Measurements from ENCODE around the gene TPX2. TPM values are rescaled to one million over a fixed set of nuclear protein-coding genes. Genes with fewer than 3 reads are reported as not detected.

TPX2 gene
- total RNA-seq, 4 donors from 2014 or later = 4.4 to 11.2 (median 9.7) TPM

DNA sequence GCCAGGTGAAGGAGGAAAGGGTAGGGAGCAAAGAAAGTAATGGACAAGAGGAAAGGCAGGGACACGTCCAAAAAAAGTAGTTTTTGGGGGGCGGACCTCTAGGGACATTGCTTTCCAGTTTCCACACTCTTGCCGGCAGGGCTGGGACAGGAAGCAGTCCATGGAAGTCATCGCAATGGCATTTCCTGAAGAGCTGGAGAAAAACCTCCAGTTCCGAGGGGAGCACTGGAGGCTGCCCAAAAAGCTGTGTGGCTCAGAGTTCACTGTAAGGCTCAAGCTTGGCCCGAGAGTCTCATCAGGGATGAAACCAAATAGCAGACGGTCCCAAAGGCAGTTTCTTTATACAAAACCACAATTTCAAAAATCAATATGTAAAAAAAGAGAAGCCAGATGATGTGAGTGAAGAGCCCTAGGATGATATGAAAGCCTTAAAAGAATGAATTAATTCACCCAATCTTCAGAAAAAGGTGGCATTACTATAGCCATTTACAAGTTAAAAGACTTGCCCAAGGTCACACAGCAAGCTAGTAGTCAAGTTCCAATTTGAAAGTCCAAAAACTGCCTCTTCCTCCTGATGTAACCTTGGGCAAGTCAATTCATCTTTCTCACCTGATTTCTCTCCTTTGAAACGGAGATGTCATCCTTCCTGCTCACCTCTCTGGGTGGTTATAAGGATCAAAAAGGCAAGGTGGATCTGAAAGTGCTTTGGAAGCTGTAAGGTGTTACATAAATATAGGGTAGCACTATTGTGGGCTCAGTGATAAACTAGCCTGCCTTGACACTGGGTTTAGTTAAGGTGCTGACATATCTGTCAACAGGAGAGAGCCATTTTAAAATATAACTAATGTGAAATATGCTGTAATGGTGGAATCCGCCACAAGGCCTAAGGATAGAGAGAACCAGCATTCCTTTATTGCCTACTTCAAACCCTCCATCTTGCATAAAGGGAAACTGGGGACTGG is 25.5 kb upstream of the TPX2 start:
- Histone ChIP-seq H3K4me1 (peaks cover 95% of the 10 kb centered on the region), H3K4me3 (peak overlapping the region; percentile 34), H3K9me3 (no peaks in the 10 kb centered on the region), H3K27ac (peak overlapping the region; percentile 98), H3K36me3 (peaks cover 3% of the 10 kb centered on the region), H3K27me3 (no peaks in the 10 kb centered on the region)
- TF ChIP-seq EP300 (IDR thresholded peaks at IDR 0.05) (no peak), POLR2AphosphoS5 (IDR thresholded peaks at IDR 0.05) (peak in 2 of 3 donors; percentile 43 to 76)
- DNase-seq (ENCODE audit: low spot score in 2 of 2) = peak; percentile 92 to 93
- 26% methylated on average over 9 of the region's 9 CpGs for WGBS

DNA sequence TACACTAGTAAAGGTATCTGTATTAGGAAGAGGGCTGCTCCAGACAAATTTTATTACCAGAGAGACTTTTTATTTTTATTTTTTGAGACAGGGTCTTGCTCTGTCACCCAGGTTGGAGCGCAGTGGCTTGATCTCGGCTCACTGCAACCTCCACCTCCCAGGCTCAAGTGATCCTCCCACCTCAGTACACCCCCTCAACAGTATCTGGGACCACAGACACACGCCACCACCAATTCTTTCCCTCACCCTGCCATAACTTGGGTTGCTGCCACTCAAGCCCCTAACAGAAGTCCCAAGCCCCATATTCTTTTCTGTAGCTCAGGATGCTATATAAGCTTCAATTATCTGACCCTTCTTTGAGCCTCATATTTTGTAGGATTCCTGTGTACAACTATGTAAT is 23.3 kb upstream of the TPX2 start:
- peak overlapping the region; percentile 61 for H3K4me3 ChIP-seq
- no peaks in the 10 kb centered on the region for H3K27me3 ChIP-seq
- no peak for DNase-seq (ENCODE audit: low spot score in 2 of 2)
- 46% methylated on average over 3 of the region's 3 CpGs for WGBS
- TF ChIP-seq POLR2A (IDR thresholded peaks at IDR 0.05) = no peak
- TF ChIP-seq EP300 (IDR thresholded peaks at IDR 0.05) = no peak
- TF ChIP-seq, protein P1, sequence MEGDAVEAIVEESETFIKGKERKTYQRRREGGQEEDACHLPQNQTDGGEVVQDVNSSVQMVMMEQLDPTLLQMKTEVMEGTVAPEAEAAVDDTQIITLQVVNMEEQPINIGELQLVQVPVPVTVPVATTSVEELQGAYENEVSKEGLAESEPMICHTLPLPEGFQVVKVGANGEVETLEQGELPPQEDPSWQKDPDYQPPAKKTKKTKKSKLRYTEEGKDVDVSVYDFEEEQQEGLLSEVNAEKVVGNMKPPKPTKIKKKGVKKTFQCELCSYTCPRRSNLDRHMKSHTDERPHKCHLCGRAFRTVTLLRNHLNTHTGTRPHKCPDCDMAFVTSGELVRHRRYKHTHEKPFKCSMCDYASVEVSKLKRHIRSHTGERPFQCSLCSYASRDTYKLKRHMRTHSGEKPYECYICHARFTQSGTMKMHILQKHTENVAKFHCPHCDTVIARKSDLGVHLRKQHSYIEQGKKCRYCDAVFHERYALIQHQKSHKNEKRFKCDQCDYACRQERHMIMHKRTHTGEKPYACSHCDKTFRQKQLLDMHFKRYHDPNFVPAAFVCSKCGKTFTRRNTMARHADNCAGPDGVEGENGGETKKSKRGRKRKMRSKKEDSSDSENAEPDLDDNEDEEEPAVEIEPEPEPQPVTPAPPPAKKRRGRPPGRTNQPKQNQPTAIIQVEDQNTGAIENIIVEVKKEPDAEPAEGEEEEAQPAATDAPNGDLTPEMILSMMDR (IDR thresholded peaks at IDR 0.05) = no peak
- no peak for TF ChIP-seq POLR2AphosphoS5 (IDR thresholded peaks at IDR 0.05)
- peaks cover 97% of the 10 kb centered on the region for H3K4me1 ChIP-seq
- no peaks in the 10 kb centered on the region for H3K36me3 ChIP-seq
- no peaks in the 10 kb centered on the region for H3K9me3 ChIP-seq
- peak overlapping the region; percentile 98 for H3K27ac ChIP-seq

GRCh38 chr20:31716351-31716750 is 22.7 kb upstream of the TPX2 start:
- Histone ChIP-seq H3K36me3 (no peaks in the 10 kb centered on the region), H3K4me3 (peak overlapping the region; percentile 61), H3K4me1 (peaks cover 97% of the 10 kb centered on the region), H3K27me3 (no peaks in the 10 kb centered on the region), H3K9me3 (no peaks in the 10 kb centered on the region), H3K27ac (peak overlapping the region; percentile 98)
- DNase-seq (ENCODE audit: low spot score in 2 of 2) = no peak
- no peak for TF ChIP-seq EP300 (IDR thresholded peaks at IDR 0.05)
- TF ChIP-seq, protein P1 (IDR thresholded peaks at IDR 0.05) = no peak
- no peak for TF ChIP-seq POLR2A (IDR thresholded peaks at IDR 0.05)
- no peak for TF ChIP-seq POLR2AphosphoS5 (IDR thresholded peaks at IDR 0.05)
- WGBS = 38% methylated on average over 1 of the region's 1 CpG

- H3K27ac ChIP-seq = peak overlapping the region; percentile 98
- H3K36me3 ChIP-seq = no peaks in the 10 kb centered on the region
- peak overlapping the region; percentile 61 for H3K4me3 ChIP-seq
- no peak for DNase-seq (ENCODE audit: low spot score in 2 of 2)
- TF ChIP-seq POLR2A (IDR thresholded peaks at IDR 0.05) (no peak), POLR2AphosphoS5 (IDR thresholded peaks at IDR 0.05) (no peak)
- TF ChIP-seq, protein P1 (IDR thresholded peaks at IDR 0.05) = no peak
- H3K9me3 ChIP-seq = no peaks in the 10 kb centered on the region
- H3K27me3 ChIP-seq = no peaks in the 10 kb centered on the region
- H3K4me1 ChIP-seq = peaks cover 97% of the 10 kb centered on the region
- WGBS = 42% methylated on average over 5 of the region's 5 CpGs
Measured at GRCh38 chr20:31716818-31717477, 22.1 kb upstream of the TPX2 start.

GRCh38 chr20:31717478-31718201 is 21.4 kb upstream of the TPX2 start:
- peak overlapping the region; percentile 61 for H3K4me3 ChIP-seq
- WGBS = 67% methylated on average over 6 of the region's 6 CpGs
- DNase-seq (ENCODE audit: low spot score in 2 of 2) = no peak
- peaks cover 93% of the 10 kb centered on the region for H3K4me1 ChIP-seq
- TF ChIP-seq POLR2AphosphoS5 (IDR thresholded peaks at IDR 0.05) = no peak
- TF ChIP-seq, protein P1 (IDR thresholded peaks at IDR 0.05) = no peak
- H3K27me3 ChIP-seq = no peaks in the 10 kb centered on the region
- no peaks in the 10 kb centered on the region for H3K9me3 ChIP-seq
- H3K27ac ChIP-seq = peak overlapping the region; percentile 98
- H3K36me3 ChIP-seq = no peaks in the 10 kb centered on the region
